NCI-H526 (cell line): Measurements from ENCODE around the gene POU3F1.
A peak's percentile ranks its signal among the peaks of the same experiment; 100 is the strongest.

Source experiments
- DNase-seq, 2 experiments: peaks; one replicate each; lab custom pipeline; 2025; lab: John Stamatoyannopoulos, UW

POU3F1 gene

GRCh38 chr1:38073534-38074301 lies 27.1 kb upstream of the POU3F1 start:
- DNase-seq: no peak

GRCh38 chr1:38072858-38073257 lies 26.3 kb upstream of the POU3F1 start:
- DNase-seq: peak in 1 of 2 experiments; percentile 15

GRCh38 chr1:38071312-38072256 lies 25.0 kb upstream of the POU3F1 start:
- DNase-seq: peak in 1 of 2 experiments; percentile 63

GRCh38 chr1:38068980-38069340 lies 22.4 kb upstream of the POU3F1 start:
- no peak for DNase-seq

- peak; percentile 36 to 64 for DNase-seq
These were observed 21.8 kb upstream of the POU3F1 start for GRCh38 chr1:38068220-38068979.

DNA sequence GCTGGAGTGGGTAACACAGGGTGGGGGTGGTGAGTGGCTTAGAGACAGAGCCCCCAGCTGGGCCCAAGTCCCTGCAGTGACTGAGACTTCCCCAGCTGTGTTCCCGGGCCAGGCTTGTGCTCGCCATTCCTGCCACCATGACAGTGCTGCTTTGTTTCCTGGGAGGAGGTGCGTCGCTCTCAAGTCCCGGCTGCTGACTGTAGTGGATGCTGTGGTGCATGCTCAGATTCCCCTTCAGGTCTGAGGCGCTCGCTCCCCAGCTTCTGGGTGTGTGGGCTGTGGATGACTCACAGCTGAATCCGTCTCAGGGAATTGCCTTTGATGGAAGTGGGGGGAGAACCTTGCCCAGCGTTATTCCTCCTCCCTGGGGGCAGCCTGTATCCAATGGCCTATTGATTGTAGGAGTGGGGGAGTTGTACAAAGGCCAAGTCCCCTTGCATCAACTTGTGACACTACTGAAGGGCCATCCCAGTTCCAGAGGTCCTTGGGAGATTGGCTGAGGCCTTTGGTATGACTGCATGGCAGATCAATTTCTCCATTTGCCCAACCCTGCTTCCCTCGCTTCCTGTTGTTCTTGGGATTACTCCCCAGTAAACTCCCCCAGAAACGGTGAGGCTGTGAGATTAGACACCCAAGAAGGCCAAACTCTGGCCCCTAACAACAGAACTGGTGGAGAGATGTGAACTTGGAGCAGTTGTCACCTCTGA lies 17.8 kb upstream of the POU3F1 start:
- DNase-seq: no peak

DNA sequence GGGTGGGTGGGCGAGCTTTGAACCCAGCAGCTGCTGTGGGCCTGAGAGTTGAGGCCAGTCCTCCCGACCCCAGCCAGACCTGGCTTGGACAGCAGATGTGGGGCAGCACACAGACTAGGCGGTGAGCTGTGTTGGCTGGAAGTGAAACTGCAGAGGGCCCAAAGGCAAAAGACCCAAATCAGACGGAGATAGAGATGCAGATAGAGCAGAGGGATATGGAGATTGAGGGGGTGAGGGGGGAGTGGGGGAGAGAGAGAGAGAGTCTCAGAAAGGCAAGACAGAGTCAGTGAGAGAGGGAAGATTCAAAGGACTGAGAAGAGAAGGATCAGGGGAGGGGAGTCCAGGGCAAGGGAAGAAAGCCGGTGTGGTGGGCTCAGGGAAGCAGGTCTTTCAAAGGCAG lies 17.0 kb upstream of the POU3F1 start:
- no peak for DNase-seq

- peak in 1 of 2 experiments; percentile 16 for DNase-seq
These were observed 16.0 kb upstream of the POU3F1 start for GRCh38 chr1:38062361-38063288.

DNA sequence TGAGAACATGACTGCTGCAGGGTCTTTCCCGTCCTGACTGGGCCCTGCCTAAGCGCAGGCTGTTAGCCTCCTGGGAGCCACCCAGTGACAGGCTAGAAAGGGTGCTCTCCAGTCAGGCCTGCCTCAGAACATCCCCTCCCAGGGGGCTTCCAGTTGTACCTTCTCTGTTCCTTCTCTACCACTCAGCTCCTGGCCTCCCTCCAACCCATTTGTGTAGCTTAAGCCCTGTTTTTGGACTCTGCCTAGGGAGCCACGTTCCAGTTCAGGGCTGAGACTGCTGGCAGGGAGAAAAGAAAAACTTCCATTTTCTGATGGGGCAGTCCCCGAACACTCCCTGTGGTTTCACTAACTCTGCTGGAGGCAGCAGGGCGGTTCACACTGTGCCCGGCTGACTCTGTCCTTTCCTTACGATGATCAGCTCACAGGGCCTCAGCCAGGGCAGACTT lies 15.3 kb upstream of the POU3F1 start:
- DNase-seq: no peak

DNA sequence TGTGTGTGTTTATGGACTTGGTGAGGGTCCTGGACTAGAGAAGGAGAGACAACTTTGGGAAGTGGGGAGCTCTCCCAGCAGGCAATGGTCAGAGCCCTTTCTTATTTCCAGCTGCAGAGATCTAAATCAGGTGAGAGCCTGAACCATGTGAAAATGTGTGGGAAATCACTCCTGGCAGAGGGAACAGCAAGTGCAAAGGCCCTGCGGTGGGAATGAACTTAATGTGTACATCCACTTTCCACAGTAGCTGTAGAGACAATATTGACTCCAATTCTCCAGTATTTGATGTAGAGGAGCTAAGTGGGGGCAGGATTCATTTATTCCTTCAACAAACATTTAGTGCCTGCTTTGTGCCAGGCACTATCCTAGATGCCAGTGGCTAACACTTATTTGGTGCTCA lies 14.7 kb upstream of the POU3F1 start:
- no peak for DNase-seq

GRCh38 chr1:38060498-38060897 lies 13.9 kb upstream of the POU3F1 start:
- DNase-seq: no peak

GRCh38 chr1:38059635-38060250 lies 13.2 kb upstream of the POU3F1 start:
- peak; percentile 64 to 77 for DNase-seq

DNA sequence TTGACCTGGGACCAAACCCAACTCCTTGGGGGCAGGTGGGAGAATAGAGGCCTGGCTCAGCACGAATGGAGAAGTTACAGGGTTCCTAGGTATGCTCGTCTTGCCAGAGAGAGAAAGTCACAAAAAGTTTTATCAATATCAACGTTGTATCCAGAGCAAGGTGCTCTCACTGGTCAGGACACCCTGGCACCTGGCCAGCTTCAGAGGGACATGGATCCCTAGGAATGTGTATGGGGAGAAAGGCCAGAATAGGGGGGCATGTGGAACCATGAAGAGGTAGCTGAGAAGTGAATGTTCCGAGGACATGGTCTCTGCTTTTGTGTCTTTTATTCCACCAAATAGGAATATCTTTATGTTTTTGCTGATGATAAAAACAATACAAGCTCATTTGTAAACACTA lies 9.4 kb upstream of the POU3F1 start:
- no peak for DNase-seq

DNA sequence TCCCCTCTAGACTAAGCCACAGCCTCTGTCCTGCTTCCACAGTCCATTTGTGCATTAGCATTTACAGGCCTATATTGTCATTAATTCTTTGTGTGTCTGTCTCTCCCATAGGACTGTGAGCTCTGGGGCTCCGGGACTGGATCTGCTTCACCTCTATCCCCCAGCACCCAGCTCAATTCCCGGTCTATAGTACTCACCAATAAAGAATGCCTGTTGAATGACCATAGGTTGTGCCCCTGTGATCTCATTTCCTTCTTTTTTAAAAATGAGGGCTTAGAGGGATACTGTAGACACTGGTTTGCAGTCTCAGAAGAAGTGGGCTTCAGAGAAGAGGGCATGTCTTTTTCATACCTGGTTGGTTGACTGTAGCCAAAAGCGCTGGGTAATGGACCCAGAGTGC lies 8.8 kb upstream of the POU3F1 start:
- DNase-seq: no peak

DNA sequence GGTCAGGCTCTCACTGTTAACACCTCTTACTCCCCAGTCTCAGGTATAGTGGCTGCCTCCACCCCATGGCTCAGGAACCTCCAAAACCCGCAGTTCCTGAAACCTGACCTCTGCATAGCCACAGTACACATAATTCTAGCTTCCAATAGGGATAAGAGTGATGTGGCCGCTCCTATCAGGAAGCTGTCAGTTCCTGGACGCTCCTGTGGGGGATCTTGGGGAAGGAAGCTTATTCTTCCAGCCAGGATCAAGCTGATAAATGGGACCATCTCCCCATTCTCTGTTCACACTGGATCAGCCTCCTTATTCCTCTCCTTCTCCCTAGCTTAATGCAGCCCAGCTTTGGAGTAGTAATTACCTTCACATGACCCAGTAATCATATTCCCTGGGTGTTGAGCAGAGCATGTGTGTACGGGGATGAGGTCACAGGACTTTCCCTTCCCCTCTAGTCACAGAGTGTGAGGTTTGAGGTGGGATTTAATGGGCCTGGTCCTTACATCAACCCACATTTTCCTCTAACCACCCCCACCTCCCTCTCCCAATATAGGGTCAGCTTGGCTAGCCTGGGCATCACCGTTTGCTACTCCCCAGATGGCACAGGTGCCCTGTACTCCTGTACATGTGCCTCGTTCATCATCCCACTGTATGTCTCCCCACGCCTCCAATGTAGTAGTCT lies 7.0 kb upstream of the POU3F1 start:
- peak; percentile 91 for DNase-seq

DNA sequence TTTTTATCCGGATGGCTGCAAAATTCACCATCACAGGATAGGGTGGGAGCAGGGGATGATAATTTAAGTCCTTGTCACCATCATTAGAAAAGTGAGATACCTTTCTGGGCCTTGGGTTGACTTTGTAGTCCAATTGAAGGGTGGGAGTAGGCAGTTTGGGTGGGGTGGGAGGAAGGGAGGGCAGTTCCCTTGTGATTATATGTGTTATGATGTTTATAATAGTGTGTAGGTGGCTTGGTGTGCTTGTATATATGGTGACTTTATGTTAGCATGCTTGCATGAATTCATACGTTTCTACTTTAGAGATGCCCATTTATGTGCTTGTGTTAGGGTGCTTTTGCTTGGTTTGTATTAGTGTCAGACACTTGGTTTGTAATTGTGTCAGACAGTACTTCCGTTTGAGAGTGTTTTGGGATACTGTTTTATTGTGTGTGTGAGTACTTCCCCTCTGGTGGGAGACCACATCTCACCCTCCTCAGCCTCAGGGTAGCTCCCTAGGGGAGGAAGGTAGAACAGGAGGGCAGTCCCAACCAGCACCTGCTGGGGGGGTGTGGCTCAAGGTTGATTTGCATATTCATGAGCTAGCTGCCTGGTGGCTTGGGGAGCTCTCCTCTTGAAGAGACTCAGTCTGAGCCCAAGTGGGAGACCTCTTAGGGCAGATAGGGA lies 6.3 kb upstream of the POU3F1 start:
- peak; percentile 95 to 98 for DNase-seq

DNA sequence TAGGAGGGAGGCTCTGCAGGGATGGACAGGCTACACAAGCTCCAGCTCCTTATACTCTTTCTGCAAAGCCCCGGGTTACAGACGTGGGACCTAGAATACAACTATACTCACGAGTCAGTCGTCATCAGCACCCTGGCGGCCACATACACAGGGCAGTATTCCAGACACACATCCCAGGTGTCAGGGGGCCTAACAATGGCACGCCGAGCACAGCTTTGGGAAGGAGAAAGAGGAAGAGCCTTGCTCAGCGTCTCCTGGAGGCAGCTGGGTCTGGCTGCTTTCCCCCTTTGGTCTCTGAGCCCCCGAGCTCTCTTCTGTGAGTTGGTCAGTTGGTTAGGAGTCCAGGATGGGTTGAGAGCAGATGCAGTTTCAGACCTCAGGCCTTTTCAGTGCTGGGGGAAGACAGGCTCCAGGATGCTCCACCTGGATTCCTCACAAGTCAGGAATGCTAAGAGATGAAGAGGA lies 4.5 kb upstream of the POU3F1 start:
- DNase-seq: no peak

GRCh38 chr1:38050397-38051078 lies 3.9 kb upstream of the POU3F1 start:
- peak; percentile 55 to 61 for DNase-seq
